ENCODE measurements around the gene MARCHF2.
A peak's percentile ranks its signal among the peaks of the same experiment; 100 is the strongest.

The MARCHF2 gene

GRCh38 chr19:8387688-8388611 is 25.2 kb upstream of the MARCHF2 start:
- no peak for DNase-seq

GRCh38 chr19:8388612-8388958 is 24.5 kb upstream of the MARCHF2 start:
- DNase-seq: no peak

GRCh38 chr19:8389891-8390616 is 23.1 kb upstream of the MARCHF2 start, which contains the start of gene RAB11B:
Gene RAB11B (plus strand): TSS chr19:8390360. CDS start chr19:8390417, 57 bp downstream.
- DNase-seq: peak; percentile 96 to 100 (median 97)

- peak; percentile 82 to 90 (median 89) for DNase-seq
Observed at GRCh38 chr19:8390617-8390981, 22.5 kb upstream of the MARCHF2 start.

GRCh38 chr19:8391198-8392016 is 21.7 kb upstream of the MARCHF2 start:
- no peak for DNase-seq

GRCh38 chr19:8392017-8392591 is 21.0 kb upstream of the MARCHF2 start:
- DNase-seq: no peak

GRCh38 chr19:8393192-8393870 is 19.8 kb upstream of the MARCHF2 start:
- DNase-seq: no peak

GRCh38 chr19:8393871-8394250 is 19.2 kb upstream of the MARCHF2 start:
- DNase-seq: no peak

GRCh38 chr19:8395621-8396082 is 17.5 kb upstream of the MARCHF2 start:
- DNase-seq: no peak

- DNase-seq: no peak
Observed at GRCh38 chr19:8396185-8396562, 16.9 kb upstream of the MARCHF2 start.

GRCh38 chr19:8396563-8397203 is 16.4 kb upstream of the MARCHF2 start:
- DNase-seq: peak; percentile 55 to 68 (median 61)

- DNase-seq: no peak
Observed at GRCh38 chr19:8397271-8397670, 15.8 kb upstream of the MARCHF2 start.

- DNase-seq: no peak
Observed at GRCh38 chr19:8397746-8398310, 15.3 kb upstream of the MARCHF2 start.

GRCh38 chr19:8398311-8398771 is 14.8 kb upstream of the MARCHF2 start:
- no peak for DNase-seq

GRCh38 chr19:8399681-8400188 is 13.4 kb upstream of the MARCHF2 start:
- no peak for DNase-seq

- no peak for DNase-seq
Observed at GRCh38 chr19:8401981-8402411, 11.1 kb upstream of the MARCHF2 start.

GRCh38 chr19:8403098-8403819 is 9.8 kb upstream of the MARCHF2 start:
- DNase-seq: no peak

- DNase-seq: no peak
Observed at GRCh38 chr19:8403820-8404109, 9.3 kb upstream of the MARCHF2 start.

- no peak for DNase-seq
Observed at GRCh38 chr19:8404391-8405151, 8.5 kb upstream of the MARCHF2 start.
